WTC11 (cell line): Measurements from ENCODE around the gene H2AZ2. TPM values are rescaled to one million over a fixed set of nuclear protein-coding genes. Genes with fewer than 3 reads are reported as not detected.

Experiments used
- ATAC-seq: fragments of 200-7000 bp; cut with Tn5 transposase; 2 replicates; pipeline ENCODE4 v1.10.0; 2021; ENCODE audit warnings: mild to moderate bottlenecking, moderate library complexity
- CTCF ChIA-PET: fragments of 300-600 bp; sonication (Branson Sonifier 250); formaldehyde crosslinking; loops from one replicate; lab custom pipeline; 2021; ENCODE audit warnings: antibody characterized with exemption; lab: Charles Lee
- POLR2A ChIA-PET: fragments of 350-600 bp; sonication (Branson Sonifier 250); formaldehyde crosslinking; loops from one replicate; lab custom pipeline; 2021; ENCODE audit warnings: antibody characterized with exemption; lab: Charles Lee
- DNase-seq: peaks from one replicate; pipeline ENCODE4 v3.0.0; 2021; ENCODE audit warnings: low spot score
- H3K27ac Mint-ChIP-seq: 2 replicates; pipeline ENCODE4 v1.8.0; 2021; ENCODE audit warnings: mixed read lengths
- H3K27me3 Mint-ChIP-seq: 2 replicates; pipeline ENCODE4 v1.8.0; 2021; ENCODE audit warnings: low read depth, mild to moderate bottlenecking, moderate library complexity, mixed read lengths
- H3K36me3 Mint-ChIP-seq: 2 replicates; pipeline ENCODE4 v1.8.0; 2021; ENCODE audit warnings: mixed read lengths
- H3K4me1 Mint-ChIP-seq: 2 replicates; pipeline ENCODE4 v1.8.0; 2022; ENCODE audit warnings: mixed read lengths
- H3K4me3 Mint-ChIP-seq: 2 replicates; pipeline ENCODE4 v1.8.0; 2021; ENCODE audit warnings: mild to moderate bottlenecking, moderate library complexity, mixed read lengths
- H3K9me3 Mint-ChIP-seq: 2 replicates; pipeline ENCODE4 v1.8.0; 2021; ENCODE audit warnings: mixed read lengths
- ELF4 ChIP-seq: sonication (generic); formaldehyde crosslinking; IDR thresholded peaks from 2 replicates; pipeline ENCODE4 v1.8.1; 2022; ENCODE audit warnings: low read depth, mild to moderate bottlenecking, moderate library complexity, missing genetic modification reagents
- FOXK1 ChIP-seq: sonication (generic); formaldehyde crosslinking; IDR thresholded peaks from 2 replicates; pipeline ENCODE4 v1.8.0; 2022; ENCODE audit warnings: mild to moderate bottlenecking, moderate library complexity, missing genetic modification reagents
- GABPB1 ChIP-seq: sonication (generic); formaldehyde crosslinking; IDR thresholded peaks from 2 replicates; pipeline ENCODE4 v1.8.1; 2023; ENCODE audit warnings: mild to moderate bottlenecking, missing genetic modification reagents
- GRHL2 ChIP-seq: fragments of 250-450 bp; sonication (Bioruptor Pico); IDR thresholded peaks from 2 replicates; pipeline ENCODE4 v1.8.0; 2022; ENCODE audit warnings: mild to moderate bottlenecking, moderate library complexity; ENCODE audit not compliant: insufficient replicate concordance, severe bottlenecking
- GTF2I ChIP-seq: fragments of 250-450 bp; sonication (Bioruptor Pico); conservative IDR thresholded peaks from 2 replicates; pipeline ENCODE4 v1.4.0; 2021; ENCODE audit warnings: mild to moderate bottlenecking
- HMGA2 ChIP-seq: fragments of 250-450 bp; sonication (Bioruptor Pico); IDR thresholded peaks from 2 replicates; pipeline ENCODE4 v1.4.0; 2021; ENCODE audit warnings: mild to moderate bottlenecking, moderate library complexity
- KAT7 ChIP-seq: sonication (generic); formaldehyde crosslinking; IDR thresholded peaks from 2 replicates; pipeline ENCODE4 v1.8.1; 2023; ENCODE audit warnings: missing genetic modification reagents, mild to moderate bottlenecking, borderline replicate concordance
- NR1H2 ChIP-seq: sonication (generic); formaldehyde crosslinking; IDR thresholded peaks from 2 replicates; pipeline ENCODE4 v1.9.0; 2021; ENCODE audit warnings: mild to moderate bottlenecking, moderate library complexity, missing genetic modification reagents
- RORB ChIP-seq: fragments of 250-450 bp; sonication (Bioruptor Pico); IDR thresholded peaks from 2 replicates; pipeline ENCODE4 v1.9.0; 2021; ENCODE audit warnings: mild to moderate bottlenecking
- SMAD4 ChIP-seq: sonication (generic); formaldehyde crosslinking; IDR thresholded peaks from 2 replicates; pipeline ENCODE4 v1.8.0; 2022; ENCODE audit warnings: mild to moderate bottlenecking, missing genetic modification reagents
- SOX15 ChIP-seq: fragments of 250-450 bp; sonication (Bioruptor Pico); IDR thresholded peaks from 2 replicates; pipeline ENCODE4 v1.9.0; 2021; ENCODE audit warnings: mild to moderate bottlenecking
- TP53 ChIP-seq: sonication (generic); formaldehyde crosslinking; IDR thresholded peaks from 2 replicates; pipeline ENCODE4 v1.8.1; 2023; ENCODE audit warnings: mild to moderate bottlenecking, missing genetic modification reagents
- ZNF219 ChIP-seq: sonication (generic); formaldehyde crosslinking; IDR thresholded peaks from 2 replicates; pipeline ENCODE4 v1.8.0; 2023; ENCODE audit warnings: missing genetic modification reagents, mild to moderate bottlenecking, borderline replicate concordance
- ZNF317 ChIP-seq: sonication (generic); formaldehyde crosslinking; IDR thresholded peaks from 2 replicates; pipeline ENCODE4 v1.8.1; 2023; ENCODE audit warnings: low read depth, mild to moderate bottlenecking, moderate library complexity, missing genetic modification reagents, borderline replicate concordance
- ZNF423 ChIP-seq: fragments of 250-450 bp; sonication (Bioruptor Pico); IDR thresholded peaks from 2 replicates; pipeline ENCODE4 v2.1.2; 2022; ENCODE audit warnings: mild to moderate bottlenecking, moderate library complexity
- ZNF671 ChIP-seq: fragments of 250-450 bp; sonication (Bioruptor Pico); IDR thresholded peaks from 2 replicates; pipeline ENCODE4 v1.8.0; 2021; ENCODE audit warnings: mild to moderate bottlenecking
- total RNA-seq: library from RNA; stranded (reverse); gene quantifications from 3 replicates; pipeline ENCODE4 v1.2.3, GENCODE V29; 2021
- TF ChIP-seq, protein P1 (sequence below): sonication (generic); formaldehyde crosslinking; IDR thresholded peaks from 2 replicates; pipeline ENCODE4 v1.8.1; 2022; ENCODE audit warnings: low read depth, missing genetic modification reagents, borderline replicate concordance
- TF ChIP-seq, protein P2 (sequence below): sonication (generic); formaldehyde crosslinking; IDR thresholded peaks from 2 replicates; pipeline ENCODE4 v1.8.0; 2022; ENCODE audit warnings: mild to moderate bottlenecking, missing genetic modification reagents
- TF ChIP-seq, protein P3 (sequence below): sonication (generic); formaldehyde crosslinking; conservative IDR thresholded peaks from 2 replicates; pipeline ENCODE4 v1.8.1; 2022; ENCODE audit warnings: mild to moderate bottlenecking, missing genetic modification reagents
- TF ChIP-seq, protein P4 (sequence below): fragments of 250-450 bp; sonication (Bioruptor Pico); IDR thresholded peaks from 2 replicates; pipeline ENCODE4 v1.9.0; 2021; ENCODE audit warnings: mild to moderate bottlenecking
- TF ChIP-seq, protein P5 (sequence below): fragments of 250-450 bp; sonication (Bioruptor Pico); IDR thresholded peaks from 2 replicates; pipeline ENCODE4 v1.8.0; 2021; ENCODE audit warnings: mild to moderate bottlenecking
- TF ChIP-seq, protein P6 (sequence below): fragments of 250-450 bp; sonication (Bioruptor Pico); IDR thresholded peaks from 2 replicates; pipeline ENCODE4 v2.1.2; 2022; ENCODE audit warnings: mild to moderate bottlenecking, moderate library complexity
- TF ChIP-seq, protein P7 (sequence below): sonication (generic); formaldehyde crosslinking; IDR thresholded peaks from 2 replicates; pipeline ENCODE4 v1.8.0; 2023; ENCODE audit warnings: missing genetic modification reagents, mild to moderate bottlenecking, borderline replicate concordance
- TF ChIP-seq, protein P8 (sequence below): sonication (generic); formaldehyde crosslinking; IDR thresholded peaks from 2 replicates; pipeline ENCODE4 v1.8.1; 2023; ENCODE audit warnings: mild to moderate bottlenecking, missing genetic modification reagents, moderate library complexity

The H2AZ2 gene
- total RNA-seq, 1 experiment from 2014 or later, result 178 TPM

DNA sequence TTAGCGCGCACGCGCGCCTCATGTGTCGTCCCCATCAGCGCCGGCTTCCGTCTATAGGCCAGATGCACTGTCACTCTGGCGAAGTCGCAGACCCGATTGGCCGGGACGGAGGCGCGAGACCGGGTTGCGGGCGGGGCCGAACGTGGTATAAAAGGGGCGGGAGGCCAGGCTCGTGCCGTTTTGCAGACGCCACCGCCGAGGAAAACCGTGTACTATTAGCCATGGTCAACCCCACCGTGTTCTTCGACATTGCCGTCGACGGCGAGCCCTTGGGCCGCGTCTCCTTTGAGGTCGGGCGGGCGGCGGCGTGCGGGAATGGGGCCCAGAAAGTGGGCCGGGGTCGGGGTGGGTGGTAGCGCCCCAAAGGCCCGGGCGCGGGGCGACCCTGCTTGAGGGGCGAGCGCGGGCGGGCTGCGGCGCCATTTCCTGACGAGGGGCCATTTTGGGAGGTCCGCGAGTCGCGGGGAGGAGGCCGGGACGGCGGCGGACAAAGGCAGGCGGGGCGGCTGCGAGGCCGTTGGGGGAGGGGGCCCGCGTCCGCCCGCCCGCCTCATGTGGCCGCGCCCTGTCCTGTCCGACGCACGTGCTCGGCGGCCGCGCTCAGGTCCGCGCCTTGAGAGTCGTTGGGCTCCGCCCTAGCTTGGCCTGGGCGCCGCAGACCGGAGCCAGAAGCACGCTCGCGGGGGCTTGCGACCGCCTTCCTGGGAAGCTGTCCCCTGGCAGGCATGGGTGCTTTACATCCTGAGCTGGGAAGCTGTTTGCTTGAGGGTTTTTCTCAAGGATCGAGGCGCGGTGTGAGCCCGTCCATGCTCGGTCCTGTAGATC is 51.2 kb downstream of the H2AZ2 start, which contains the start of gene PPIA:
Gene PPIA, plus strand, starts transcription at position 178 of the 825 bp plus-strand sequence. Its CDS starts 44 bp downstream, at position 222.
- peak; percentile 98 for DNase-seq
- peak within 1 kb of the TSS; percentile 99 for H3K27ac Mint-ChIP-seq
- H3K4me1 Mint-ChIP-seq, result peaks cover 18% of the 10 kb centered on the region
- peak within 1 kb of the TSS; percentile 100 for H3K4me3 Mint-ChIP-seq
- H3K36me3 Mint-ChIP-seq, result peaks cover 45% of the 10 kb centered on the region
- ChIA-PET CTCF (interaction anchor here (1.9 kb wide), 1 partner anchor 51 kb away, joined by 7 read pairs; the partner anchor contains the start of gene H2AZ2), POLR2A (interaction anchor here (0.5 to 1.1 kb wide), 3 partner anchors 51 to 233 kb away, joined by 3 to 7 read pairs (median 3); partner anchors contain the start of gene H2AZ2)
- peak; percentile 92 for ATAC-seq
- no peaks in the 10 kb centered on the region for H3K9me3 Mint-ChIP-seq
- no peaks in the 10 kb centered on the region for H3K27me3 Mint-ChIP-seq
- TF ChIP-seq NR1H2 (CRISPR knock-in tag) (no peak), ELF4 (CRISPR knock-in tag) (peak; percentile 57), GTF2I (CRISPR knock-in tag) (no peak), SMAD4 (CRISPR knock-in tag) (peak; percentile 1; the same call in 1 of the 2 replicates), SOX15 (no peak), ZNF423 (CRISPR knock-in tag) (no peak), GABPB1 (CRISPR knock-in tag) (peak; percentile 39), FOXK1 (CRISPR knock-in tag) (peak; percentile 60; the same call in 1 of the 2 replicates), RORB (CRISPR knock-in tag) (no peak), ZNF317 (CRISPR knock-in tag) (no peak), ZNF671 (CRISPR knock-in tag) (peak; percentile 96), TP53 (CRISPR knock-in tag) (no peak; the same call in 1 of the 2 replicates), ZNF219 (CRISPR knock-in tag) (no peak), KAT7 (no peak), GRHL2 (CRISPR knock-in tag) (no peak), HMGA2 (CRISPR knock-in tag) (no peak)
- TF ChIP-seq, protein P1, sequence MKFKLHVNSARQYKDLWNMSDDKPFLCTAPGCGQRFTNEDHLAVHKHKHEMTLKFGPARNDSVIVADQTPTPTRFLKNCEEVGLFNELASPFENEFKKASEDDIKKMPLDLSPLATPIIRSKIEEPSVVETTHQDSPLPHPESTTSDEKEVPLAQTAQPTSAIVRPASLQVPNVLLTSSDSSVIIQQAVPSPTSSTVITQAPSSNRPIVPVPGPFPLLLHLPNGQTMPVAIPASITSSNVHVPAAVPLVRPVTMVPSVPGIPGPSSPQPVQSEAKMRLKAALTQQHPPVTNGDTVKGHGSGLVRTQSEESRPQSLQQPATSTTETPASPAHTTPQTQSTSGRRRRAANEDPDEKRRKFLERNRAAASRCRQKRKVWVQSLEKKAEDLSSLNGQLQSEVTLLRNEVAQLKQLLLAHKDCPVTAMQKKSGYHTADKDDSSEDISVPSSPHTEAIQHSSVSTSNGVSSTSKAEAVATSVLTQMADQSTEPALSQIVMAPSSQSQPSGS (CRISPR knock-in tag), result no peak
- TF ChIP-seq, protein P2, sequence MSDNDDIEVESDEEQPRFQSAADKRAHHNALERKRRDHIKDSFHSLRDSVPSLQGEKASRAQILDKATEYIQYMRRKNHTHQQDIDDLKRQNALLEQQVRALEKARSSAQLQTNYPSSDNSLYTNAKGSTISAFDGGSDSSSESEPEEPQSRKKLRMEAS (CRISPR knock-in tag), result peak; percentile 73
- TF ChIP-seq, protein P3, sequence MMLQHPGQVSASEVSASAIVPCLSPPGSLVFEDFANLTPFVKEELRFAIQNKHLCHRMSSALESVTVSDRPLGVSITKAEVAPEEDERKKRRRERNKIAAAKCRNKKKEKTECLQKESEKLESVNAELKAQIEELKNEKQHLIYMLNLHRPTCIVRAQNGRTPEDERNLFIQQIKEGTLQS (CRISPR knock-in tag), result no peak; the same call in 1 of the 2 replicates
- TF ChIP-seq, protein P4, sequence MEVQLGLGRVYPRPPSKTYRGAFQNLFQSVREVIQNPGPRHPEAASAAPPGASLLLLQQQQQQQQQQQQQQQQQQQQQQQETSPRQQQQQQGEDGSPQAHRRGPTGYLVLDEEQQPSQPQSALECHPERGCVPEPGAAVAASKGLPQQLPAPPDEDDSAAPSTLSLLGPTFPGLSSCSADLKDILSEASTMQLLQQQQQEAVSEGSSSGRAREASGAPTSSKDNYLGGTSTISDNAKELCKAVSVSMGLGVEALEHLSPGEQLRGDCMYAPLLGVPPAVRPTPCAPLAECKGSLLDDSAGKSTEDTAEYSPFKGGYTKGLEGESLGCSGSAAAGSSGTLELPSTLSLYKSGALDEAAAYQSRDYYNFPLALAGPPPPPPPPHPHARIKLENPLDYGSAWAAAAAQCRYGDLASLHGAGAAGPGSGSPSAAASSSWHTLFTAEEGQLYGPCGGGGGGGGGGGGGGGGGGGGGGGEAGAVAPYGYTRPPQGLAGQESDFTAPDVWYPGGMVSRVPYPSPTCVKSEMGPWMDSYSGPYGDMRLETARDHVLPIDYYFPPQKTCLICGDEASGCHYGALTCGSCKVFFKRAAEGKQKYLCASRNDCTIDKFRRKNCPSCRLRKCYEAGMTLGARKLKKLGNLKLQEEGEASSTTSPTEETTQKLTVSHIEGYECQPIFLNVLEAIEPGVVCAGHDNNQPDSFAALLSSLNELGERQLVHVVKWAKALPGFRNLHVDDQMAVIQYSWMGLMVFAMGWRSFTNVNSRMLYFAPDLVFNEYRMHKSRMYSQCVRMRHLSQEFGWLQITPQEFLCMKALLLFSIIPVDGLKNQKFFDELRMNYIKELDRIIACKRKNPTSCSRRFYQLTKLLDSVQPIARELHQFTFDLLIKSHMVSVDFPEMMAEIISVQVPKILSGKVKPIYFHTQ (CRISPR knock-in tag), result peak; percentile 88
- TF ChIP-seq, protein P5, sequence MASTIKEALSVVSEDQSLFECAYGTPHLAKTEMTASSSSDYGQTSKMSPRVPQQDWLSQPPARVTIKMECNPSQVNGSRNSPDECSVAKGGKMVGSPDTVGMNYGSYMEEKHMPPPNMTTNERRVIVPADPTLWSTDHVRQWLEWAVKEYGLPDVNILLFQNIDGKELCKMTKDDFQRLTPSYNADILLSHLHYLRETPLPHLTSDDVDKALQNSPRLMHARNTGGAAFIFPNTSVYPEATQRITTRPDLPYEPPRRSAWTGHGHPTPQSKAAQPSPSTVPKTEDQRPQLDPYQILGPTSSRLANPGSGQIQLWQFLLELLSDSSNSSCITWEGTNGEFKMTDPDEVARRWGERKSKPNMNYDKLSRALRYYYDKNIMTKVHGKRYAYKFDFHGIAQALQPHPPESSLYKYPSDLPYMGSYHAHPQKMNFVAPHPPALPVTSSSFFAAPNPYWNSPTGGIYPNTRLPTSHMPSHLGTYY (CRISPR knock-in tag), result peak; percentile 93
- TF ChIP-seq, protein P6, sequence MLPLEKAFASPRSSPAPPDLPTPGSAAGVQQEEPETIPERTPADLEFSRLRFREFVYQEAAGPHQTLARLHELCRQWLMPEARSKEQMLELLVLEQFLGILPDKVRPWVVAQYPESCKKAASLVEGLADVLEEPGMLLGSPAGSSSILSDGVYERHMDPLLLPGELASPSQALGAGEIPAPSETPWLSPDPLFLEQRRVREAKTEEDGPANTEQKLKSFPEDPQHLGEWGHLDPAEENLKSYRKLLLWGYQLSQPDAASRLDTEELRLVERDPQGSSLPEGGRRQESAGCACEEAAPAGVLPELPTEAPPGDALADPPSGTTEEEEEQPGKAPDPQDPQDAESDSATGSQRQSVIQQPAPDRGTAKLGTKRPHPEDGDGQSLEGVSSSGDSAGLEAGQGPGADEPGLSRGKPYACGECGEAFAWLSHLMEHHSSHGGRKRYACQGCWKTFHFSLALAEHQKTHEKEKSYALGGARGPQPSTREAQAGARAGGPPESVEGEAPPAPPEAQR (CRISPR knock-in tag), result no peak
- TF ChIP-seq, protein P7, sequence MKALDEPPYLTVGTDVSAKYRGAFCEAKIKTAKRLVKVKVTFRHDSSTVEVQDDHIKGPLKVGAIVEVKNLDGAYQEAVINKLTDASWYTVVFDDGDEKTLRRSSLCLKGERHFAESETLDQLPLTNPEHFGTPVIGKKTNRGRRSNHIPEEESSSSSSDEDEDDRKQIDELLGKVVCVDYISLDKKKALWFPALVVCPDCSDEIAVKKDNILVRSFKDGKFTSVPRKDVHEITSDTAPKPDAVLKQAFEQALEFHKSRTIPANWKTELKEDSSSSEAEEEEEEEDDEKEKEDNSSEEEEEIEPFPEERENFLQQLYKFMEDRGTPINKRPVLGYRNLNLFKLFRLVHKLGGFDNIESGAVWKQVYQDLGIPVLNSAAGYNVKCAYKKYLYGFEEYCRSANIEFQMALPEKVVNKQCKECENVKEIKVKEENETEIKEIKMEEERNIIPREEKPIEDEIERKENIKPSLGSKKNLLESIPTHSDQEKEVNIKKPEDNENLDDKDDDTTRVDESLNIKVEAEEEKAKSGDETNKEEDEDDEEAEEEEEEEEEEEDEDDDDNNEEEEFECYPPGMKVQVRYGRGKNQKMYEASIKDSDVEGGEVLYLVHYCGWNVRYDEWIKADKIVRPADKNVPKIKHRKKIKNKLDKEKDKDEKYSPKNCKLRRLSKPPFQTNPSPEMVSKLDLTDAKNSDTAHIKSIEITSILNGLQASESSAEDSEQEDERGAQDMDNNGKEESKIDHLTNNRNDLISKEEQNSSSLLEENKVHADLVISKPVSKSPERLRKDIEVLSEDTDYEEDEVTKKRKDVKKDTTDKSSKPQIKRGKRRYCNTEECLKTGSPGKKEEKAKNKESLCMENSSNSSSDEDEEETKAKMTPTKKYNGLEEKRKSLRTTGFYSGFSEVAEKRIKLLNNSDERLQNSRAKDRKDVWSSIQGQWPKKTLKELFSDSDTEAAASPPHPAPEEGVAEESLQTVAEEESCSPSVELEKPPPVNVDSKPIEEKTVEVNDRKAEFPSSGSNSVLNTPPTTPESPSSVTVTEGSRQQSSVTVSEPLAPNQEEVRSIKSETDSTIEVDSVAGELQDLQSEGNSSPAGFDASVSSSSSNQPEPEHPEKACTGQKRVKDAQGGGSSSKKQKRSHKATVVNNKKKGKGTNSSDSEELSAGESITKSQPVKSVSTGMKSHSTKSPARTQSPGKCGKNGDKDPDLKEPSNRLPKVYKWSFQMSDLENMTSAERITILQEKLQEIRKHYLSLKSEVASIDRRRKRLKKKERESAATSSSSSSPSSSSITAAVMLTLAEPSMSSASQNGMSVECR (CRISPR knock-in tag), result peak; percentile 5; the same call in 1 of the 2 replicates
- TF ChIP-seq, protein P8, sequence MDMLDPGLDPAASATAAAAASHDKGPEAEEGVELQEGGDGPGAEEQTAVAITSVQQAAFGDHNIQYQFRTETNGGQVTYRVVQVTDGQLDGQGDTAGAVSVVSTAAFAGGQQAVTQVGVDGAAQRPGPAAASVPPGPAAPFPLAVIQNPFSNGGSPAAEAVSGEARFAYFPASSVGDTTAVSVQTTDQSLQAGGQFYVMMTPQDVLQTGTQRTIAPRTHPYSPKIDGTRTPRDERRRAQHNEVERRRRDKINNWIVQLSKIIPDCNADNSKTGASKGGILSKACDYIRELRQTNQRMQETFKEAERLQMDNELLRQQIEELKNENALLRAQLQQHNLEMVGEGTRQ (CRISPR knock-in tag), result peak; percentile 38
